ENCODE results near the gene CELF5.

- TF ChIP-seq, protein P1, sequence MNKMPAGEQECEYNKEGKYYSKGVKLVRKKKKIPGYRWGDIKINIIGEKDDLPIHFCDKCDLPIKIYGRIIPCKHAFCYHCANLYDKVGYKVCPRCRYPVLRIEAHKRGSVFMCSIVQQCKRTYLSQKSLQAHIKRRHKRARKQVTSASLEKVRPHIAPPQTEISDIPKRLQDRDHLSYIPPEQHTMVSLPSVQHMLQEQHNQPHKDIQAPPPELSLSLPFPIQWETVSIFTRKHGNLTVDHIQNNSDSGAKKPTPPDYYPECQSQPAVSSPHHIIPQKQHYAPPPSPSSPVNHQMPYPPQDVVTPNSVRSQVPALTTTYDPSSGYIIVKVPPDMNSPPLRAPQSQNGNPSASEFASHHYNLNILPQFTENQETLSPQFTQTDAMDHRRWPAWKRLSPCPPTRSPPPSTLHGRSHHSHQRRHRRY (tag by site-specific recombination; IDR thresholded peaks at IDR 0.05) = no peak
- TF ChIP-seq ZNF214 (tag by site-specific recombination; IDR thresholded peaks at IDR 0.05; ENCODE audit: borderline replicate concordance) = no peak
- no peak for TF ChIP-seq ZNF548 (tag by site-specific recombination; IDR thresholded peaks at IDR 0.05)
- TF ChIP-seq SP2 (tag by site-specific recombination; IDR thresholded peaks at IDR 0.05) = no peak
- TF ChIP-seq, protein P2, sequence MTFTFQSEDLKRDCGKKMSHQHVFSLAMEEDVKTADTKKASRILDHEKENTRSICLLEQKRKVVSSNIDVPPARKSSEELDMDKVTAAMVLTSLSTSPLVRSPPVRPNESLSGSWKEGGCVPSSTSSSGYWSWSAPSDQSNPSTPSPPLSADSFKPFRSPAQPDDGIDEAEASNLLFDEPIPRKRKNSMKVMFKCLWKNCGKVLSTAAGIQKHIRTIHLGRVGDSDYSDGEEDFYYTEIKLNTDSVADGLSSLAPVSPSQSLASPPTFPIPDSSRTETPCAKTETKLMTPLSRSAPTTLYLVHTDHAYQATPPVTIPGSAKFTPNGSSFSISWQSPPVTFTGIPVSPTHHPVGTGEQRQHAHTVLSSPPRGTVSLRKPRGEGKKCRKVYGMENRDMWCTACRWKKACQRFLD (tag by site-specific recombination; IDR thresholded peaks at IDR 0.05) = no peak
- TF ChIP-seq ZNF354C (tag by site-specific recombination; IDR thresholded peaks at IDR 0.05; ENCODE audit: borderline replicate concordance, low read depth) = no peak
These were observed 31.8 kb upstream of the CELF5 start for GRCh38 chr19:3192684-3193083.
